HepG2 (cell line): ENCODE measurements around the gene FAM120B. TPM values are rescaled to one million over a fixed set of nuclear protein-coding genes. Genes with fewer than 3 reads are reported as not detected.

Source experiments
- ATAC-seq: fragments of 200-7000 bp; cut with Tn5 transposase; 3 replicates; pipeline ENCODE4 v1.9.1; 2020; ENCODE audit warnings: mild to moderate bottlenecking, moderate library complexity
- BruUV-seq: library from RNA; stranded (reverse); fragments of 400-500 nt; replicated peaks from 2 replicates; lab custom pipeline; 2021; lab: Mats Ljungman, UMichigan
- CTCF ChIA-PET: fragments of 300-600 bp; formaldehyde crosslinking; extraction: SDS; loops from one replicate; lab custom pipeline; 2021; ENCODE audit warnings: low total read pairs, inconsistent platforms, low intra/inter-chr PET ratio; lab: Yijun Ruan, JAX
- POLR2A ChIA-PET: fragments of 350-600 bp; sonication (Branson Sonifier 250); formaldehyde crosslinking; loops from one replicate; lab custom pipeline; 2020; ENCODE audit warnings: antibody characterized with exemption, inconsistent platforms; lab: Yijun Ruan, JAX
- DNase-seq: peaks from one replicate; pipeline ENCODE4 v3.0.0-alpha.2; 2015; ENCODE audit warnings: low spot score
- FAIRE-seq: peaks from 3 replicates; lab custom pipeline; 2011; peaks lifted over from hg19 to GRCh38; lab: Jason Lieb, UNC
- H2AFZ ChIP-seq: one replicate; pipeline ENCODE4 v1.6.1; 2011; ENCODE audit warnings: low read length, inconsistent platforms
- H3K27ac ChIP-seq: fragments of 300-600 bp; 3 replicates; pipeline ENCODE4 v1.8.0; 2011; ENCODE audit warnings: mixed run types, mild to moderate bottlenecking, mixed read lengths, low read length, inconsistent platforms; ENCODE audit not compliant: insufficient read depth; ENCODE audit errors: extremely low read length
- H3K27me3 ChIP-seq, 2 experiments: fragments of 200-600 bp in 1 of 2; 2 replicates in 1 of 2; 3 replicates in 1 of 2; pipeline versions ENCODE4 v1.6.0 to v1.8.0; 2011; ENCODE audit warnings: low read length in 2 of 2, mild to moderate bottlenecking in 2 of 2, moderate library complexity in 2 of 2, inconsistent platforms in 1 of 2; ENCODE audit not compliant: insufficient read depth in 2 of 2, control insufficient read depth in 1 of 2
- H3K36me3 ChIP-seq, 2 experiments: fragments of 200-600 bp in 1 of 2; replicated peaks in 1 of 2; 2 replicates in 1 of 2; 3 replicates in 1 of 2; pipeline versions ENCODE4 v1.5.1 to v1.8.0; 2011; ENCODE audit warnings: low read length in 2 of 2, inconsistent platforms in 1 of 2; ENCODE audit not compliant: insufficient read depth in 2 of 2, control insufficient read depth in 1 of 2
- H3K4me1 ChIP-seq: 2 replicates; pipeline ENCODE4 v1.5.1; 2012; ENCODE audit warnings: low read length, inconsistent platforms; ENCODE audit not compliant: insufficient read depth
- H3K4me2 ChIP-seq: 2 replicates; pipeline ENCODE4 v1.6.0; 2011; ENCODE audit warnings: low read depth, low read length, inconsistent platforms
- H3K4me3 ChIP-seq, 3 experiments: fragments of 200-600 bp in 1 of 3; sonication (generic), shearing (Covaris generic) in 1 of 3; replicated peaks in 1 of 3; 2 replicates each; pipeline ENCODE4 v1.5.1; 2011 to 2016; ENCODE audit warnings: low read length in 3 of 3, inconsistent platforms in 2 of 3, low read depth in 2 of 3, mild to moderate bottlenecking in 2 of 3, control low read depth in 1 of 3, mixed read lengths in 1 of 3; ENCODE audit not compliant: insufficient read depth in 1 of 3
- H3K79me2 ChIP-seq: one replicate; pipeline ENCODE4 v1.6.1; 2011; ENCODE audit warnings: low read length, inconsistent platforms; ENCODE audit not compliant: insufficient read depth
- H3K9ac ChIP-seq: 2 replicates; pipeline ENCODE4 v1.6.0; 2011; ENCODE audit warnings: mild to moderate bottlenecking, low read depth, low read length, inconsistent platforms; ENCODE audit not compliant: insufficient read depth
- H3K9me3 ChIP-seq: 2 replicates; pipeline ENCODE4 v1.5.1; 2012; ENCODE audit warnings: mild to moderate bottlenecking, low read length
- H4K20me1 ChIP-seq: 2 replicates; pipeline ENCODE4 v1.6.0; 2011; ENCODE audit warnings: inconsistent platforms, mild to moderate bottlenecking, low read length, moderate library complexity; ENCODE audit not compliant: insufficient read depth
- HOXA7 ChIP-seq: sonication (generic); formaldehyde crosslinking; IDR thresholded peaks from 2 replicates; pipeline ENCODE4 v1.8.1; 2022; ENCODE audit warnings: mild to moderate bottlenecking, missing genetic modification reagents, moderate library complexity
- KLF15 ChIP-seq: sonication (generic); formaldehyde crosslinking; IDR thresholded peaks from 2 replicates; pipeline ENCODE4 v1.8.1; 2023; ENCODE audit warnings: borderline replicate concordance, mild to moderate bottlenecking, inconsistent platforms, missing genetic modification reagents, mixed read lengths
- NFKB2 ChIP-seq: sonication (generic); formaldehyde crosslinking; IDR thresholded peaks from 2 replicates; pipeline ENCODE4 v1.4.0; 2020; ENCODE audit warnings: missing genetic modification reagents, borderline replicate concordance
- ZNF33A ChIP-seq: sonication (generic); formaldehyde crosslinking; IDR thresholded peaks from 2 replicates; pipeline ENCODE4 v1.5.1; 2020; ENCODE audit warnings: missing genetic modification reagents, mild to moderate bottlenecking, moderate library complexity, borderline replicate concordance
- ZNF556 ChIP-seq: sonication (generic); formaldehyde crosslinking; IDR thresholded peaks from 2 replicates; pipeline ENCODE4 v1.4.0; 2020; ENCODE audit warnings: mild to moderate bottlenecking, missing genetic modification reagents, borderline replicate concordance
- ZNF724P ChIP-seq: sonication (generic); formaldehyde crosslinking; IDR thresholded peaks from 2 replicates; pipeline ENCODE4 v1.8.0; 2022; ENCODE audit warnings: missing genetic modification reagents, borderline replicate concordance
- ZZZ3 ChIP-seq: sonication (generic); formaldehyde crosslinking; IDR thresholded peaks from 2 replicates; pipeline ENCODE4 v1.4.0; 2020; ENCODE audit warnings: missing genetic modification reagents, mild to moderate bottlenecking, borderline replicate concordance
- WGBS: methylation state at CpG from one replicate; pipeline ENCODE4 v1.1.6; 2017; ENCODE audit warnings: low lambda C conversion rate; 5-methylcytosine and 5-hydroxymethylcytosine counted together
- in situ Hi-C: cut with HindIII; loops from 2 replicates; pipeline ENCODE4 v1.10.0; 2017; ENCODE audit warnings: low pct_unique_long_range_greater_than_20kb; ENCODE audit not compliant: extremely low pct_ligation_motif_present
- intact Hi-C: fragments of 100-400 bp; cut with micrococcal nuclease; formaldehyde crosslinking; loops from one replicate; pipeline ENCODE4 v1.10.0; 2022; ENCODE audit not compliant: unreplicated experiment
- polyA plus RNA-seq, 8 experiments: library from polyadenylated mRNA; depleted of rRNA in 3 of 8; stranded (reverse) in 7 of 8; unstranded in 1 of 8; fragments of >200 nt; fragmentation: Illumina TruSeq in 4 of 8; extraction: Trizol in 4 of 8; gene quantifications; 2 replicates each; pipeline versions ENCODE4 v1.2.1 to v1.2.3, GENCODE V29; 2011 to 2016; ENCODE audit warnings: low read depth in 4 of 8, missing spikeins in 1 of 8, mixed read lengths in 1 of 8; ENCODE audit not compliant: insufficient read depth in 1 of 8
- total RNA-seq, 5 experiments: library from RNA; depleted of rRNA; stranded (reverse); fragments of >200 nt; fragmentation: Illumina TruSeq; extraction: Trizol; gene quantifications; 2 replicates each; pipeline ENCODE4 v1.2.3, GENCODE V29; 2016; ENCODE audit warnings: low read depth in 1 of 5
- TF ChIP-seq, protein P1 (sequence below): sonication (generic); formaldehyde crosslinking; IDR thresholded peaks from 2 replicates; pipeline ENCODE4 v1.8.1; 2023; ENCODE audit warnings: mild to moderate bottlenecking, missing genetic modification reagents
- TF ChIP-seq, protein P2 (sequence below): sonication (generic); formaldehyde crosslinking; IDR thresholded peaks from 2 replicates; pipeline ENCODE4 v1.4.0; 2020; ENCODE audit warnings: mild to moderate bottlenecking, missing genetic modification reagents
- TF ChIP-seq, protein P3 (sequence below): sonication (generic); formaldehyde crosslinking; IDR thresholded peaks from 2 replicates; pipeline ENCODE4 v1.8.1; 2023; ENCODE audit warnings: mild to moderate bottlenecking, inconsistent platforms, moderate library complexity, missing genetic modification reagents, borderline replicate concordance
- TF ChIP-seq, protein P4 (sequence below): sonication (generic); formaldehyde crosslinking; IDR thresholded peaks from 2 replicates; pipeline ENCODE4 v1.5.0; 2020; ENCODE audit warnings: mild to moderate bottlenecking, missing genetic modification reagents, borderline replicate concordance

Gene FAM120B
- total and polyA plus RNA-seq, 2 of the 13 experiments (the other 11 are each of a cell fraction or from before 2014, with no cell fraction given): 9.2 to 10.7 TPM

DNA sequence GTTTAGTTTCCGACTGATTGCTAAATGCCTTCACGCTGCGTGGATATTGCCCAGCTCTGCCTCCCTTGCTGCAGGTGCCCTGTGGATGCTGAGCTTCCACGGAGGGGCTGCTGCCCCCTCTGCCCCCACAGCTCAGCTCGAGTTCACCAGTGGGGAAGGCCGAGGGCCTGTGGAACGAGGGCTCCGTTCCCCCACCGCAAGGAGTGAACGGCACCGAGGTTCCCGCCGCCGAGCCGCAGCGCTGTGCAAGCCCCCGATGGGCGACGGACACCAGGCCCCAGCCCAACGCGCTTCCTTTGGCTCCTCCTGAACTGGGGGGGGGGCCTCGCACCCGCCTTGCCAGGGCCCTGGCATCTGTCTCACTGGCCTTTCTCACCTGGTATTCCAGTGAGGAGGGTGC is 33.4 kb upstream of the FAM120B start:
- Histone ChIP-seq H3K4me1 (no peaks in the 10 kb centered on the region), H4K20me1 (no peaks in the 10 kb centered on the region)
- no peak for FAIRE-seq
- in situ Hi-C loops: no loop called here
- TF ChIP-seq HOXA7 (CRISPR knock-in tag) (no peak), ZNF33A (CRISPR knock-in tag) (no peak), NFKB2 (no peak), ZZZ3 (CRISPR knock-in tag) (no peak), KLF15 (CRISPR knock-in tag) (no peak), ZNF556 (CRISPR knock-in tag) (no peak), ZNF724P (CRISPR knock-in tag) (no peak)
- TF ChIP-seq, protein P1, sequence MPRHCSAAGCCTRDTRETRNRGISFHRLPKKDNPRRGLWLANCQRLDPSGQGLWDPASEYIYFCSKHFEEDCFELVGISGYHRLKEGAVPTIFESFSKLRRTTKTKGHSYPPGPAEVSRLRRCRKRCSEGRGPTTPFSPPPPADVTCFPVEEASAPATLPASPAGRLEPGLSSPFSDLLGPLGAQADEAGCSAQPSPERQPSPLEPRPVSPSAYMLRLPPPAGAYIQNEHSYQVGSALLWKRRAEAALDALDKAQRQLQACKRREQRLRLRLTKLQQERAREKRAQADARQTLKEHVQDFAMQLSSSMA (CRISPR knock-in tag): no peak
- TF ChIP-seq, protein P2, sequence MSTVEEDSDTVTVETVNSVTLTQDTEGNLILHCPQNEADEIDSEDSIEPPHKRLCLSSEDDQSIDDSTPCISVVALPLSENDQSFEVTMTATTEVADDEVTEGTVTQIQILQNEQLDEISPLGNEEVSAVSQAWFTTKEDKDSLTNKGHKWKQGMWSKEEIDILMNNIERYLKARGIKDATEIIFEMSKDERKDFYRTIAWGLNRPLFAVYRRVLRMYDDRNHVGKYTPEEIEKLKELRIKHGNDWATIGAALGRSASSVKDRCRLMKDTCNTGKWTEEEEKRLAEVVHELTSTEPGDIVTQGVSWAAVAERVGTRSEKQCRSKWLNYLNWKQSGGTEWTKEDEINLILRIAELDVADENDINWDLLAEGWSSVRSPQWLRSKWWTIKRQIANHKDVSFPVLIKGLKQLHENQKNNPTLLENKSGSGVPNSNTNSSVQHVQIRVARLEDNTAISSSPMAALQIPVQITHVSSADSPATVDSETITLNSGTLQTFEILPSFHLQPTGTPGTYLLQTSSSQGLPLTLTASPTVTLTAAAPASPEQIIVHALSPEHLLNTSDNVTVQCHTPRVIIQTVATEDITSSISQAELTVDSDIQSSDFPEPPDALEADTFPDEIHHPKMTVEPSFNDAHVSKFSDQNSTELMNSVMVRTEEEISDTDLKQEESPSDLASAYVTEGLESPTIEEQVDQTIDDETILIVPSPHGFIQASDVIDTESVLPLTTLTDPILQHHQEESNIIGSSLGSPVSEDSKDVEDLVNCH (CRISPR knock-in tag): no peak
- TF ChIP-seq, protein P3, sequence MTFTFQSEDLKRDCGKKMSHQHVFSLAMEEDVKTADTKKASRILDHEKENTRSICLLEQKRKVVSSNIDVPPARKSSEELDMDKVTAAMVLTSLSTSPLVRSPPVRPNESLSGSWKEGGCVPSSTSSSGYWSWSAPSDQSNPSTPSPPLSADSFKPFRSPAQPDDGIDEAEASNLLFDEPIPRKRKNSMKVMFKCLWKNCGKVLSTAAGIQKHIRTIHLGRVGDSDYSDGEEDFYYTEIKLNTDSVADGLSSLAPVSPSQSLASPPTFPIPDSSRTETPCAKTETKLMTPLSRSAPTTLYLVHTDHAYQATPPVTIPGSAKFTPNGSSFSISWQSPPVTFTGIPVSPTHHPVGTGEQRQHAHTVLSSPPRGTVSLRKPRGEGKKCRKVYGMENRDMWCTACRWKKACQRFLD (CRISPR knock-in tag): no peak
- TF ChIP-seq, protein P4, sequence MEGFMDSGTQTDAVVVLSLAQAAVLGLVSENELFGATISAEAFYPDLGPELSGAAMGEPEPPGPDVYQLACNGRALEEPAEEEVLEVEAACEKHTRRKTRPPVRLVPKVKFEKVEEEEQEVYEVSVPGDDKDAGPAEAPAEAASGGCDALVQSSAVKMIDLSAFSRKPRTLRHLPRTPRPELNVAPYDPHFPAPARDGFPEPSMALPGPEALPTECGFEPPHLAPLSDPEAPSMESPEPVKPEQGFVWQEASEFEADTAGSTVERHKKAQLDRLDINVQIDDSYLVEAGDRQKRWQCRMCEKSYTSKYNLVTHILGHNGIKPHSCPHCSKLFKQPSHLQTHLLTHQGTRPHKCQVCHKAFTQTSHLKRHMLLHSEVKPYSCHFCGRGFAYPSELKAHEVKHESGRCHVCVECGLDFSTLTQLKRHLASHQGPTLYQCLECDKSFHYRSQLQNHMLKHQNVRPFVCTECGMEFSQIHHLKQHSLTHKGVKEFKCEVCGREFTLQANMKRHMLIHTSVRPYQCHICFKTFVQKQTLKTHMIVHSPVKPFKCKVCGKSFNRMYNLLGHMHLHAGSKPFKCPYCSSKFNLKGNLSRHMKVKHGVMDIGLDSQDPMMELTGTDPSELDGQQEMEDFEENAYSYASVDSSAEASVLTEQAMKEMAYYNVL: no peak
- TF ChIP-seq, all 625 proteins: peak for 0
- POLR2A ChIA-PET: no interaction called here
- H2AFZ ChIP-seq: no peak overlapping the region
- no peaks in the 10 kb centered on the region for H3K9me3 ChIP-seq
- BruUV-seq: no TSS peak
- no peak overlapping the region for H3K27ac ChIP-seq
- H3K27me3 ChIP-seq: peaks cover 40 to 86% of the 10 kb centered on the region in 2 experiments
- CTCF ChIA-PET: no interaction called here
- H3K9ac ChIP-seq: no peak overlapping the region
- no peaks in the 10 kb centered on the region for H3K36me3 ChIP-seq
- no peak overlapping the region for H3K4me2 ChIP-seq
- H3K4me3 ChIP-seq: no peak overlapping the region
- ATAC-seq: no peak
- intact Hi-C loops: no loop called here
- WGBS: 47% methylated on average over 16 of the region's 23 CpGs
- no peak for DNase-seq
- H3K79me2 ChIP-seq: no peaks in the 10 kb centered on the region
